GM13977 (cell line): Measurements from ENCODE around the gene MBTPS1.

ENCODE experiments used
- DNase-seq: peaks from one replicate; pipeline ENCODE4 v3.0.0; 2012; ENCODE audit warnings: low spot score
- in situ Hi-C: fragments of 300-500 bp; cut with MboI; formaldehyde crosslinking; loops from one replicate; pipeline ENCODE4 v1.12.0; 2022; ENCODE audit warnings: low sequenced_read_pairs, low pct_unique_long_range_greater_than_20kb, mixed read lengths, inconsistent platforms; ENCODE audit not compliant: unreplicated experiment
- TF ChIP-seq, protein P1 (sequence below): IDR thresholded peaks from 2 replicates; pipeline ENCODE4 v1.5.1; 2012; ENCODE audit warnings: mild to moderate bottlenecking, control low read depth; ENCODE audit not compliant: insufficient read depth; ENCODE audit errors: extremely low read depth, missing control alignments

The MBTPS1 gene

DNA sequence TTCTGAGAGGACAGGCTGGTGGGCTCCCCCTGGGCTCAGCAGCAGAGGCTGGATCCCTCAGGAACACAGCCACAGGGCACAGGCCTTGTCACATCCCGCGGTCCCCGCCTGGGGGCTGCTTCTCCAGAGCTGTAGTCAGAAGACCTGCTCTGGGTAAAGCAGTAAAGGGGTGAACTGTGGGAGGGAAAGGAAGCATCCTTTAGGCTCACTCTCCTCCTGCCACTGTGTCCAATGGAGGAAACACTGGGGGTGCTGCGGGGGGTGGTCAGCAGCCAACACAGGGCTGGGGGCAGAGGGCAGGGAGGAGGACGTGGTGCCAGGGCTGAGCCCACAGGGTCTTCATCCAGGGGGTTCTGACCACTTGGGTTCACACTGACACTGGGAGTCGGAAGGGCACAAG, 69.1 kb downstream of the MBTPS1 start:
- TF ChIP-seq, protein P1, sequence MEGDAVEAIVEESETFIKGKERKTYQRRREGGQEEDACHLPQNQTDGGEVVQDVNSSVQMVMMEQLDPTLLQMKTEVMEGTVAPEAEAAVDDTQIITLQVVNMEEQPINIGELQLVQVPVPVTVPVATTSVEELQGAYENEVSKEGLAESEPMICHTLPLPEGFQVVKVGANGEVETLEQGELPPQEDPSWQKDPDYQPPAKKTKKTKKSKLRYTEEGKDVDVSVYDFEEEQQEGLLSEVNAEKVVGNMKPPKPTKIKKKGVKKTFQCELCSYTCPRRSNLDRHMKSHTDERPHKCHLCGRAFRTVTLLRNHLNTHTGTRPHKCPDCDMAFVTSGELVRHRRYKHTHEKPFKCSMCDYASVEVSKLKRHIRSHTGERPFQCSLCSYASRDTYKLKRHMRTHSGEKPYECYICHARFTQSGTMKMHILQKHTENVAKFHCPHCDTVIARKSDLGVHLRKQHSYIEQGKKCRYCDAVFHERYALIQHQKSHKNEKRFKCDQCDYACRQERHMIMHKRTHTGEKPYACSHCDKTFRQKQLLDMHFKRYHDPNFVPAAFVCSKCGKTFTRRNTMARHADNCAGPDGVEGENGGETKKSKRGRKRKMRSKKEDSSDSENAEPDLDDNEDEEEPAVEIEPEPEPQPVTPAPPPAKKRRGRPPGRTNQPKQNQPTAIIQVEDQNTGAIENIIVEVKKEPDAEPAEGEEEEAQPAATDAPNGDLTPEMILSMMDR, result no peak
- no peak for DNase-seq
- in situ Hi-C loops, result no loop called here

DNA sequence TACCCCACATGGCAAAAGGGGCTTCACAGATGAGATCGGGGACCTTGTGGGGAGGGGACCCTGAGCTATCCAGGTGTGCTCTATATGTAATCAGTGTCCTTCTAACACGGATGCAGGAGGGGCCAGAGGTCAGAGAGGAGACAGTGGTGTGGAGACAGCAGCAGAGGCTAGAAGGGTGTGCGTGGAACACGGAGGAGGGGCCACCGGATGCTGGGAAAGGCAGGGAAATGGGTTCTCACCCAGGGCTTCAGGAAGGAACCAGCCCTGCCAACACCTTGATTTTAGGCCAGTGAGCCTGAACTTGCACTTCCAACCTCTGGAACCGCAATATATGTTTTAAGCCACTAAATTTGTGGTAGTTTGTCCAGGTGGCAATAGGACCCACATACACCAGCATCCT, 69.5 kb downstream of the MBTPS1 start:
- in situ Hi-C loops, result no loop called here
- no peak for DNase-seq
- TF ChIP-seq, protein P1, result no peak

DNA sequence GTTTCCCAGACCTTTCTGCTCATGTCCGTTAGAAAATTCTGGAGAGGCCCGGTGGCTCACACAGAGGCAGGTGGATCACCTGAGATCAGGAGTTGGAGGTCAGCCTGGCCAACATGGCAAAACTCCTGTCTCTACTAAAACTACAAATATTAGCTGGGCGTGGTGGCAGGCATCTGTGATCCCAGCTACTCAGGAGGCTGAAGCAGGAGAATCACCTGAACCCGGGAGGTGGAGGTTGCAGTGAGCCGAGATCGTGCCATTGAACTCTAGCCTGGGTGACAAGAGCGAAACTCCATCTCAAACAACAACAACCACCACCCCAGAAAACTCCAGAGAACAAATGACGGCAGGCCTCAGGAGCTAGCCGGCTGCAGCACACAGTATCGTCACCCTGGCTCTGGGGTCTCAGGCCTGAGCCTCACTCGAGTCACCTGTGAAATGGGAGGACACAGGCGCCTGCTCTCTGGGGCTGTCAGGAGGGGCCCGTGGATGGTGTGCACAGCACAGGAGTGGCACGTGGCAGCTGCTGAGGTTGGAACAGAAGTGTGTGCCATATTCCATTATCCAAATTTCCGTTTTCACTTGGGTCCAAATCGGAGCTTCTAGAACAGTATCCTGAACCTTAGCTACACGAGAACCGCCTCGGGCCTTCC, 70.8 kb downstream of the MBTPS1 start:
- no peak for DNase-seq
- TF ChIP-seq, protein P1, result no peak
- in situ Hi-C loops, result no loop called here

DNA sequence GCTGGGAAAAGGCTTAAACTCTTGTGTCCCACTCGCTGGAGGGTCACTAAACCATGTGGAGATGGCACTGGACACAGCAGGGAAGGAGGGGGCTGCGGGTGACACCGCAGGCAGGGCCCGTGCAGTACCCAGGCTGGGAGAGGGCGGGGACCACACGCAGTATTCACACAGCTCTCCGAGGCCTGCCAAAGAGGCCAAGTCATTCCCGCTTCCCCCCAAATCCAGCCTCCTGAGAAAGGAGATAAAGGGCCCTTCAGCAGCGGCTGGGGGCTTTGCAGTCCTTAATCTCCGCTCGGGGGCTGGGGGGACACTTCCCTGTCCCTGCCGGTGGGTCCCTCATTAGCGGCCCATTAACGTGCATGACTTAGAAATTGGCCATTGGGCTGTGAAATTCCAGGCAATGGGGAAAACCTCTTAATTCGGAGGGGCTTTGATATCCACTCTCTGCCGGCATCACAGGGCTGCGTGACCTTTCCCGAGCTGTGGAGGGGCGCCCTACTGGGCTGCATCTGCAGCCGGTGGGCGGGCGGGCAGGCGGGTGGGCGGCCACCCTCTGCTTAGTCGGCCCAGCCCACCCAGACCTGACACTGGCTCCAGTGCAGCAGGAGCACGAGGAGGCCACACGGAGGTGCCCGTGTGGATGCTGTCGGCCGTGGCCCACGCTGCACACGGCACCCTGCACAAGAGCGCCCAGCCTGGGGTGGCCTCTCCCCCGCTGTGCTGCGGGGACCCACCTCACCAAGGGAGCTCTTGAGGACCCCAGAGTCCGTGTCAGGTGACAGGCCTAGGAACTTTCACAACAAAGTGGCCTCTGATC, 71.5 kb downstream of the MBTPS1 start:
- TF ChIP-seq, protein P1, result no peak

DNA sequence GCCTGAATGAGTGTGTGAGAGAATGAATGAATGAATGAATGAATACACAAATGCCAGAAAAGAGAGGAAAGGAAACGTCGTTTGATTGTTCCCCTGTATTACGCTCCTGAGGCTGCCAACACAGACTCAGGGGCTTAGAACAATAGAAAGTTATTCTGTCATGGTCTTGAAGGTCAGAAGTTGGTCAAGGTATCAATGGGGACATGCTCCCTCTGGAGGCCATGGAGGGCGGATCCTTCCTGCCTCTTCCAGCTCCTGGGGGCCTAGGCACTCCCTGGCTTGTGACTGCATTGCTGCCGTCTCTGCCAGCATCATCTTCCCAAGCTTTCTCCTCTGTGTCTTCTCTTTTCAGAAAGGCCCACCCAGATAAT, 72.6 kb downstream of the MBTPS1 start:
- in situ Hi-C loops, result no loop called here
- DNase-seq, result no peak
- TF ChIP-seq, protein P1, result no peak

More for the DNA sequence above, 71.5 kb downstream of the MBTPS1 start:
- in situ Hi-C loops, result no loop called here
- DNase-seq, result no peak

DNA sequence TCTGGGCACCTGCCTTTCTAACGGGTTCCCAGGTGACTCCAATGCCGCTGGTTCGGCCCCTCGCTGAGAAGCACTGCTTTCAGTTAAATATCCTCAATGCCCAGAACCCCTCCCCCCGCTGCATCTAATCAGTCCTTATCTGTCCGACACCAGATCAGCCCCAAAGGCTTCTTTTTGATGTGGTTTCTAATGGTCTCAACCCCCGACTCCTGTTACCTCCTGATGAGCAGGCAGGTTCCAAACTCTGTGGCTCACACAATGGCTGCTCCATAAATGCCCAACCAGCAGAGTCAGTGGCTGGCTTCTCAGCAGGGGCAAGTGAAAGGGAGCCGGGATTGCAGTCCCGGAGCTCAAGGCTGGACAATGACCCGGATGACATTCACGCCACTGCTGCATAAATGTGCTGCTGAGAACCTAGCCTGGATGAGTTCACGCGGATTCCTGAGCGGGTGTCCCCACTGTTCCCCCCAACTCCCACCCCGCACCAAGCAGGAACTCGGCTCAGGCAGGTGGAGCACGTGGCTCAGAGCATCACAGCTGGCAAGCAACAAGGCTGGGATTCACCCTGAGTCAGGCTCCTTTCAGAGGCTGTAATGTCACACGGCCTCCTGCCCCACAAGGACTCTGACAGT, 73.1 kb downstream of the MBTPS1 start:
- in situ Hi-C loops, result no loop called here
- TF ChIP-seq, protein P1, result no peak
- no peak for DNase-seq
